OCI-LY1 (cell line): ENCODE data around the gene CTDSPL.

ENCODE experiments used
- H2AFZ ChIP-seq: fragments of 200-600 bp; sonication (generic), shearing (Covaris generic); 2 replicates; pipeline ENCODE4 v1.6.0; 2014; ENCODE audit warnings: antibody characterized with exemption, mild to moderate bottlenecking, low read length
- H3F3A ChIP-seq: fragments of 200-600 bp; sonication (generic), shearing (Covaris generic); 2 replicates; pipeline ENCODE4 v1.6.0; 2014; ENCODE audit warnings: mild to moderate bottlenecking, antibody characterized with exemption, low read length, moderate library complexity; ENCODE audit not compliant: insufficient read depth
- H3K27ac ChIP-seq: fragments of 200-600 bp; sonication (generic); 2 replicates; pipeline ENCODE4 v1.5.1; 2014; ENCODE audit warnings: low read length, mixed run types, mild to moderate bottlenecking, low read depth; ENCODE audit not compliant: poor library complexity, severe bottlenecking
- H3K27me3 ChIP-seq: fragments of 200-600 bp; sonication (generic); 2 replicates; pipeline ENCODE4 v1.6.0; 2014; ENCODE audit warnings: antibody characterized with exemption, mild to moderate bottlenecking, low read length, moderate library complexity; ENCODE audit not compliant: insufficient read depth
- H3K36me3 ChIP-seq: fragments of 200-600 bp; sonication (generic); 2 replicates; pipeline ENCODE4 v1.6.1; 2014; ENCODE audit warnings: mild to moderate bottlenecking, antibody characterized with exemption, low read length, moderate library complexity, mixed read lengths; ENCODE audit not compliant: insufficient read depth
- H3K4me1 ChIP-seq: fragments of 200-600 bp; sonication (generic); 2 replicates; pipeline ENCODE4 v1.5.1; 2014; ENCODE audit warnings: mild to moderate bottlenecking, low read length, moderate library complexity; ENCODE audit not compliant: insufficient read depth, severe bottlenecking
- H3K4me2 ChIP-seq: fragments of 200-600 bp; sonication (generic), shearing (Covaris generic); 2 replicates; pipeline ENCODE4 v1.6.1; 2014; ENCODE audit warnings: low read length
- H3K4me3 ChIP-seq: fragments of 200-600 bp; sonication (generic); 2 replicates; pipeline ENCODE4 v1.5.1; 2014; ENCODE audit warnings: low read length, low read depth, mild to moderate bottlenecking, mixed read lengths; ENCODE audit not compliant: poor library complexity, severe bottlenecking
- H3K79me2 ChIP-seq: fragments of 200-600 bp; shearing (Covaris generic); 2 replicates; pipeline ENCODE4 v1.6.1; 2016; ENCODE audit warnings: mixed run types, low read length, mixed read lengths; ENCODE audit not compliant: insufficient read depth
- H3K9ac ChIP-seq: fragments of 200-600 bp; sonication (generic), shearing (Covaris generic); 2 replicates; pipeline ENCODE4 v1.6.1; 2014; ENCODE audit warnings: mild to moderate bottlenecking, low read length, mixed read lengths
- H3K9me2 ChIP-seq: fragments of 200-600 bp; sonication (generic), shearing (Covaris generic); 2 replicates; pipeline ENCODE4 v1.6.1; 2014; ENCODE audit warnings: low read depth, mild to moderate bottlenecking, low read length, mixed read lengths
- H3K9me3 ChIP-seq: fragments of 200-600 bp; shearing (Covaris generic); 2 replicates; pipeline ENCODE4 v1.6.1; 2014; ENCODE audit warnings: low read length, mixed read lengths
- H4K20me1 ChIP-seq: fragments of 200-600 bp; sonication (generic), shearing (Covaris generic); 2 replicates; pipeline ENCODE4 v1.6.0; 2016; ENCODE audit warnings: mild to moderate bottlenecking, low read length; ENCODE audit not compliant: insufficient read depth
- EZH2 ChIP-seq: fragments of 200-600 bp; sonication (generic), shearing (Covaris generic); IDR thresholded peaks from 2 replicates; pipeline ENCODE4 v1.8.0; 2017; ENCODE audit warnings: borderline replicate concordance, mixed run types, mild to moderate bottlenecking, antibody characterized with exemption, low read length, moderate library complexity, mixed read lengths
- TF ChIP-seq, protein P1 (sequence below): fragments of 200-600 bp; sonication (generic), shearing (Covaris generic); IDR thresholded peaks from 2 replicates; pipeline ENCODE4 v1.5.1; 2017; ENCODE audit warnings: mild to moderate bottlenecking, antibody characterized with exemption, low read length, moderate library complexity, mixed read lengths

CTDSPL gene

DNA sequence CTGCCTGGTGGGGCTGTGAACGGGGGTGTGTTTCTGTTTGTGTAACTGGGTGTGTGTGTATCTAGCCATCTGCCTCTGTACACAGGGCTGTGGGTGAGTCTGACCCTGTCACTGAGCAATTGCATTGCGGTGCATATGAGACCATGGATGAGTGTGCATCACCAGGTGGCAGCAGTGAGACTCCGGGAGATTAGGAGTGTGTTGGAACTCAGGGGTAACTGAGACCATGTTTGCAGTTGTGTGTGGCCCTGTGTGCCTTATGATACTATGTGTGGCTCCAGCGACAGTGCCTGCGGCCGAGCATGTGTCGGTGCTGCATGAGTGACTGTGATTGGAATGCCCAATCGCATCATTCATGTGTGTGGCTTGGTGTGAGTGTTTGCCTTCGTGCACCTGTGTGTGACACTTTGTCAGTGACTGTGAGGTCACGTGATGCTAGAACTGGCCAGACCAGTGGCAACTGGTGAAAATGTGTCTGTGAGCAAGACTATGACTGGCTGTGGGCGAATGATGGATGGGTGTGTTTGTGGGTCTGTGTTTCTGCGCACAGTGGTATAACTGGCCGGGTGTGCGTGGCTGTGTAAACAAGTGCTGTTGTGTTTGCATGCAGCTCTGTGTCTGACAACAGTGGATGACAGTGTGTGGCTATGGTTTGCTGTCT, 142.9 kb downstream of the CTDSPL start:
- no peak overlapping the region; the same call in 1 of the 2 replicates for H3K4me2 ChIP-seq
- peaks cover 7% of the 10 kb centered on the region for H3K4me1 ChIP-seq
- H3K27ac ChIP-seq: no peak overlapping the region
- no peaks in the 10 kb centered on the region for H3K79me2 ChIP-seq
- H3K9ac ChIP-seq: no peak overlapping the region
- H3K4me3 ChIP-seq: no peak overlapping the region
- peaks cover 22% of the 10 kb centered on the region; the same call in 1 of the 2 replicates for H3K36me3 ChIP-seq
- no peak overlapping the region for H2AFZ ChIP-seq
- no peaks in the 10 kb centered on the region for H3K27me3 ChIP-seq
- no peaks in the 10 kb centered on the region for H3F3A ChIP-seq
- no peaks in the 10 kb centered on the region for H4K20me1 ChIP-seq
- no peaks in the 10 kb centered on the region for H3K9me3 ChIP-seq
- TF ChIP-seq, protein P1, sequence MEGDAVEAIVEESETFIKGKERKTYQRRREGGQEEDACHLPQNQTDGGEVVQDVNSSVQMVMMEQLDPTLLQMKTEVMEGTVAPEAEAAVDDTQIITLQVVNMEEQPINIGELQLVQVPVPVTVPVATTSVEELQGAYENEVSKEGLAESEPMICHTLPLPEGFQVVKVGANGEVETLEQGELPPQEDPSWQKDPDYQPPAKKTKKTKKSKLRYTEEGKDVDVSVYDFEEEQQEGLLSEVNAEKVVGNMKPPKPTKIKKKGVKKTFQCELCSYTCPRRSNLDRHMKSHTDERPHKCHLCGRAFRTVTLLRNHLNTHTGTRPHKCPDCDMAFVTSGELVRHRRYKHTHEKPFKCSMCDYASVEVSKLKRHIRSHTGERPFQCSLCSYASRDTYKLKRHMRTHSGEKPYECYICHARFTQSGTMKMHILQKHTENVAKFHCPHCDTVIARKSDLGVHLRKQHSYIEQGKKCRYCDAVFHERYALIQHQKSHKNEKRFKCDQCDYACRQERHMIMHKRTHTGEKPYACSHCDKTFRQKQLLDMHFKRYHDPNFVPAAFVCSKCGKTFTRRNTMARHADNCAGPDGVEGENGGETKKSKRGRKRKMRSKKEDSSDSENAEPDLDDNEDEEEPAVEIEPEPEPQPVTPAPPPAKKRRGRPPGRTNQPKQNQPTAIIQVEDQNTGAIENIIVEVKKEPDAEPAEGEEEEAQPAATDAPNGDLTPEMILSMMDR: peak; percentile 88
- no peak for TF ChIP-seq EZH2
- H3K9me2 ChIP-seq: no peaks in the 10 kb centered on the region

- Histone ChIP-seq H3K27me3 (no peaks in the 10 kb centered on the region), H3K36me3 (peaks cover 22% of the 10 kb centered on the region; the same call in 1 of the 2 replicates), H3K79me2 (no peaks in the 10 kb centered on the region), H3K4me1 (peaks cover 4% of the 10 kb centered on the region), H4K20me1 (no peaks in the 10 kb centered on the region), H3K9me2 (no peaks in the 10 kb centered on the region), H2AFZ (no peak overlapping the region), H3K4me2 (no peak overlapping the region), H3F3A (no peaks in the 10 kb centered on the region), H3K4me3 (no peak overlapping the region), H3K9ac (no peak overlapping the region), H3K9me3 (no peaks in the 10 kb centered on the region), H3K27ac (no peak overlapping the region)
- TF ChIP-seq, protein P1: no peak
- TF ChIP-seq EZH2: no peak
These were observed 143.7 kb downstream of the CTDSPL start for GRCh38 chr3:38005076-38006020.

- Histone ChIP-seq H3F3A (no peaks in the 10 kb centered on the region), H3K4me2 (no peak overlapping the region), H3K9me3 (no peaks in the 10 kb centered on the region), H3K79me2 (no peaks in the 10 kb centered on the region), H3K4me1 (peaks cover 4% of the 10 kb centered on the region), H3K36me3 (peaks cover 22% of the 10 kb centered on the region; the same call in 1 of the 2 replicates), H4K20me1 (no peaks in the 10 kb centered on the region), H3K9ac (no peak overlapping the region), H3K9me2 (no peaks in the 10 kb centered on the region), H3K27ac (no peak overlapping the region), H2AFZ (no peak overlapping the region), H3K4me3 (no peak overlapping the region), H3K27me3 (no peaks in the 10 kb centered on the region)
- TF ChIP-seq, protein P1: no peak
- TF ChIP-seq EZH2: no peak
These were observed 144.4 kb downstream of the CTDSPL start for GRCh38 chr3:38006031-38006430.
